Subcutaneous adipose tissue (tissue), 4 donors: ENCODE data around the gene OSBPL6. TPM values are rescaled to one million over a fixed set of nuclear protein-coding genes. Genes with fewer than 3 reads are reported as not detected.

Experiments
- total RNA-seq, 4 donors: library from RNA; depleted of rRNA; stranded (reverse); fragments of >200 nt; gene quantifications; one replicate each; pipeline ENCODE4 v1.1.0, GENCODE V29; 2016
- TF ChIP-seq, protein P1 (sequence below): fragments of 450-650 bp; IDR thresholded peaks from one replicate; pipeline ENCODE4 v1.5.1; 2016; ENCODE audit warnings: low read depth, mild to moderate bottlenecking, control low read depth, antibody characterized with exemption, moderate library complexity

The OSBPL6 gene
- total RNA-seq, 4 donors from 2014 or later = 0.68 to 2.1 (median 1.7) TPM

DNA sequence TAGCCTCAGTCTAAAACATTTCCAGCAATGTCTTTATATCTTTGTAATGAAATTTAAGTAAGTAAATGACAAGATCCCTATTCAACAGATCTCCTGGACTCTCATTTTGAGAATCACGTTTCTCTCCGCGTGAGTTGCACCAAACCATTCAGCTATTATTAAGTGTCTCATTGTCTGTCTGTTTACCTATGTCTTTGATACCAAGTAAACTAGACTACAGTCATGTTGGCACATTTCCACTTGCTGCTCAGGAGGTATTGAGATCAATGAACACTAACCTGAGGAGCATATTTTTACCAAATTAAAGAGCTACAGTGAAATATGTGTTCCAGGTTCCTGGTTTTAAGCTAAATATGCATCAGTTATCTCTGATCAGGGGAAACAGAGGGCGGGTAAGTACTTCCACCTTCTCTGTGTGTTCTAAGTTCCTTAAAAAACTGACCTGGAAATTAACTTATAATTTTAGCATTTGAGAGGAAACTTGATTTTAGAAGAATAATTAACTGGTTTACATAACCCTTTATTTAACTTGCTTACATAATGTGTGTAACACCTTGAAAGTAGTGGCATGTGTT, 125.8 kb downstream of the OSBPL6 start:
- TF ChIP-seq, protein P1, sequence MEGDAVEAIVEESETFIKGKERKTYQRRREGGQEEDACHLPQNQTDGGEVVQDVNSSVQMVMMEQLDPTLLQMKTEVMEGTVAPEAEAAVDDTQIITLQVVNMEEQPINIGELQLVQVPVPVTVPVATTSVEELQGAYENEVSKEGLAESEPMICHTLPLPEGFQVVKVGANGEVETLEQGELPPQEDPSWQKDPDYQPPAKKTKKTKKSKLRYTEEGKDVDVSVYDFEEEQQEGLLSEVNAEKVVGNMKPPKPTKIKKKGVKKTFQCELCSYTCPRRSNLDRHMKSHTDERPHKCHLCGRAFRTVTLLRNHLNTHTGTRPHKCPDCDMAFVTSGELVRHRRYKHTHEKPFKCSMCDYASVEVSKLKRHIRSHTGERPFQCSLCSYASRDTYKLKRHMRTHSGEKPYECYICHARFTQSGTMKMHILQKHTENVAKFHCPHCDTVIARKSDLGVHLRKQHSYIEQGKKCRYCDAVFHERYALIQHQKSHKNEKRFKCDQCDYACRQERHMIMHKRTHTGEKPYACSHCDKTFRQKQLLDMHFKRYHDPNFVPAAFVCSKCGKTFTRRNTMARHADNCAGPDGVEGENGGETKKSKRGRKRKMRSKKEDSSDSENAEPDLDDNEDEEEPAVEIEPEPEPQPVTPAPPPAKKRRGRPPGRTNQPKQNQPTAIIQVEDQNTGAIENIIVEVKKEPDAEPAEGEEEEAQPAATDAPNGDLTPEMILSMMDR = no peak

DNA sequence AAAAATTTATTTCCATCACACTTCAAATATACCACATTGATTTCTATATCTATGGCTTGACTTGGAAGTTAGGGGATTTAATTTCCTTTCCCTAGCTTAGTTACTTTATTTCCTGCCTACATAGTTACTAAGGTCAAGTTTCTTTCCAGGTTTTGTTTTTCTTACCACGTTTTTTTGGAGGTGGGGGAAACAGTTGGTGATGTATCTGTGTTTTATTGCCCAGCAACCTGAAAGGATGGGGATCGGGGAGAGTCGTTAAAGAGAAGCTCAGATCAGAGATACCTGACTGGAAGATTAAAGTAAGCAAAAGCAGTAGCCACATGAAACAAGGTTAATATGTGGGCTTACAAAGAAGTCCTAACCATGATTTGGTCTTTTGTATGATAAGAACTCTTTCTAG, 127.8 kb downstream of the OSBPL6 start:
- TF ChIP-seq, protein P1 = no peak

DNA sequence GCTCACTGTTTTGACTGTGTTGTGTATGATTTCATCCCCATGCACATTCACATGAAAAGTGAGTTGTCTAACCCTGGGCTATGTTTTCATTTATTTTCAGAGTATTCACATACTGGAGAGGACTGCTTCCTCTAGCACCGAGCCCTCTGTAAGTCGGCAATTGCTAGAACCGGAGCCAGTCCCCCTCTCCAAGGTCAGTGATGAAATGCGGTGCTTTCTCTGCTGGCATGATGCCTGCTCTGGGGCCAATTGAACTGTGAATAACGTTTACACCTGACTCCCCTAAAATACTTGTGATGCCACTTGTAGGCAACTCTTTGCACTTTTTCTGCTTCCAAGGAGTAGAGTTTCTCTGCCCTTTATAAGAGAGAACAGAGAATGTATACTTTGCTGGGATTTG, 129.8 kb downstream of the OSBPL6 start:
- TF ChIP-seq, protein P1 = no peak

DNA sequence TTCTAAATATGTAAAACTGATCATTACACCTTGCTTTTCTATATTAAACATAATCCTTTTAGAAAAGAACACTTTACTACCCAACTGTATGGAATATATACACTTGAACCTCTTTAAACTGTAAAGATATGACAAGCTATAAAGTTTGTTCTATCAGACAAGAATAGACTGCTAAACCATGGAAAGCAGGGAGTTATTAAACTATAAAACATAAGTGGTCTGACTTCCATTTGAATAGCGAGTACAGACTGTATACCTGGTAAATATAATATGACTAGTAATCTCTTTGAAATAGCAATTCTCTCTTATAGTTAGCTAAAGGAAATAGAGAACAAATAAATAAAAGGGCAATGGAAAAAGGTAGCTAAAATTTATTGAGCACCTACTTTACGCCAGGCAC, 131.0 kb downstream of the OSBPL6 start:
- TF ChIP-seq, protein P1 = no peak

DNA sequence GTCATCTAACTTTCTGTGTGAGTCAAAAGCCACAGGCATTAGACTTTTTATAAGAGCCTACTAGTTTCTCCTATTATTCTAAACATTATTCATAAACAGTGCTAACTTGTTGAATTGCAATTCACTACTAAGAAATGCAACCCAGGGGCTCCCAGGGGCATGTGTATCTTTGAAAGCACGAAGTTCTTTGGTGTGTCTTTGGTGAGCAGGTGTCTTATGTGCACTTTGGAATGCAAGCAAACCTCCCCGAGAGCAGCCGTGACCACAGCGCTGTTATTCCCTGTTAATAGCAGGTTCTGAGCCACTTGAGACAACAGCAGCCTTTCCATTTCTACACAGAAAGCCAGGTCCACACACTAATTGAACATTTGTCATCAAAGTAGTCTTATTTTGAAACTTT, 133.2 kb downstream of the OSBPL6 start:
- TF ChIP-seq, protein P1 = no peak

DNA sequence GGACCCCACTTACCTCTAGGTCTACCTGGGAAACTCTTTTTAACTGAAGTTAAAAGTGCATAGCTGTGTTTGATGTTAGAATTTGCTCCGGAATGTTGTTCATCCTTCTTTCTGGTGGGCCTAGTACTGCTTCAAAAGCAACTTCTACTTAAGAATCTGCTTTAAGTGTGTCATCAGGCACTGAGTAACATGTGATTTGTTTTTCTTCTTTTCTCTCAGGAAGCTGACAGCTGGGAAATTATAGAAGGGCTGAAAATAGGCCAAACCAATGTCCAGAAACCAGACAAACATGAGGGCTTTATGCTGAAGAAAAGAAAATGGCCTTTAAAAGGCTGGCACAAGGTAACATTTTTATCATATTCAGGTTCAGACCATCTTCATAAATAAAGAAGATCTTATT, 133.7 kb downstream of the OSBPL6 start:
- TF ChIP-seq, protein P1 = no peak

DNA sequence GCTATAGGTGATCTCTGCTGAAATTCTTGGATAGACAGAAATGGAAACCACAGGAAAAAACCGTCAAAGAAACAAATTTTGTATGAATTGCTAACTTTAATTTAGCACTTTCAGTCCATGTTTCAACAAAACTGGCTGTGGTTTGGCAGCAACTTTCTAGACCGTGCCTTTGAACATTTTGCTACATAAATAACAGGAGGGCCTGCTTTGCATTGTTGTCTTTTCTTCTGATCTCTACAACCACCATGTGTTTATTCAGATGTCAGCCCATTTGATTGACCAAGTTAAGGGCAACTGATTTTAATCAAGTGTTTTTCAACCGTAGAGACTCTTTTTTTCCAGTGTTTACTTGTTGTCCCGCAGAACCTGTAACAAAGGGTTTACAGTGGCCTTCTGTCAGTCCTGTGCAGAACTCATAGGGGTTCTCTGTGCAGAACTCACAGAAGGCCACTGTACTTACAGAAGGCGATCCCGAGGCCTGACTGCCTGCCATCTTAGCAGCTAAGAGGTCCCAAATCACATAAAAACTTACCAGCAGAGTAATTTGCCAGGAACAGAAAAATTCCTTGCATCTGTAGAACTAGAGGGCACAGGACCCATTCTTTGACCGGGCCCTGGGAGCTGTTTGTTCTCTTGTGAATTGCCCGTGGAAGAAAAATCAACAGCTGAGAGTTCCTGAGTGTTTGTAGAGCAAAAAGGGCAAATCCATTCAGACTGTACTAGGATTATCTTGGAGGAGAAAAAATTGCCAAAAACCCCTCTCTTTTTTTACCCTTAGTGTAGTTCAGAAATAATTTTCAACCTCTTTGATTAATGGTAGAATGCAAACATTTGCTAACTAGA, 136.1 kb downstream of the OSBPL6 start:
- TF ChIP-seq, protein P1 = no peak
